HuH-7 (cell line): ENCODE measurements around the gene USF3.
A peak's percentile ranks its signal among the peaks of the same experiment; 100 is the strongest.
"Not testable (repeated sequence)": the region's sequence is repeated elsewhere in the genome, so short reads cannot be mapped to it uniquely, and the experiment has no call there.

Experiments used
- DNase-seq: peaks from one replicate; pipeline ENCODE4 v3.0.0; 2011; ENCODE audit warnings: low spot score

The USF3 gene

DNA sequence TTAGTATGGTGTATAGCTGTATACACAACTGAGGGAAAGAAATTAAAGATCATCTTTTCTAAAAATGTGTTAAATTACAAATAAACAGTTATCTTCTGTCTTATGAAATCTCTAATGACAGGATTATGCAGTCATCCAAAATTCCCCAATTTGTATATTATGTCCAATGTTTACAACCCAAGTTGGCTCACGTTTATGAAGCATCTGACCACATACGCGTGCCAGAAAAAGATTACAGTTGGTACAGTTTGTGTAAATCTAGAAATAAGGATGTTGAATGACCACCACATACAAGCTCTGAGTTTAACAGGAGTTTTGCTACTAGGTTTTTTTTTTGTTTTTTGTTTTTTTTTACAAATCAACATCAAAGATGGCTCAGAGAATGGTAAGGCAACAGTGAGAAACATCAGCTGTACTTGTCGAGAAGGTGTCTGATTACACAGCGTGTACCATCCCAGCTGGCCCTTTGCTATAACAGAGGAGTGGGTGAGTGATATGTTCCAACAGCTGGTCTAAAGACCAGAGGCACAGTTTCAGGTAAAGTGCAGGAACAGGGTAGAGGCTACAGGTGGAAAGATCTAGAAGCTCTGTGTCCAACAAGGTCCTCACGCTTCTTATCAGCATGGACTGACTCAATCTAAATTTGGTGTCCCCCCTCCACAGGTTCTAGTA, 47.1 kb downstream of the USF3 start:
- no peak for DNase-seq

DNA sequence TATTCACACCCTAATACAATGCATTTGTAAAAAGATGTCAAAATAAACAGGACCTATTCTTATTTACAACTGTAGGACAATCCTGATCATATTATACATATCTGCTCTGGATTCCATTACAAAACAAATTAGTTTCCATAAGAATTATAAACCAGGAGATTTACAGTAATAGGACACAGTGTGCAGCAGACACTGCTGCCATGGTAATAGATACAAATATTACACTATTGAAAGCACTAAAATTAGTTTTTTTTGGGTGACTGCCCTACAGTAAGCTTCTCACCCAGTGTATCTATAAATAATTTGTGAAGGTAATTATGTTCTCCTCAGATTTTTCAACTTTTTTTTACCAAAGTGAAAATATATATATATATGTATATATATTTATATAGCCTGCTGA, 47.9 kb downstream of the USF3 start:
- DNase-seq: no peak

DNA sequence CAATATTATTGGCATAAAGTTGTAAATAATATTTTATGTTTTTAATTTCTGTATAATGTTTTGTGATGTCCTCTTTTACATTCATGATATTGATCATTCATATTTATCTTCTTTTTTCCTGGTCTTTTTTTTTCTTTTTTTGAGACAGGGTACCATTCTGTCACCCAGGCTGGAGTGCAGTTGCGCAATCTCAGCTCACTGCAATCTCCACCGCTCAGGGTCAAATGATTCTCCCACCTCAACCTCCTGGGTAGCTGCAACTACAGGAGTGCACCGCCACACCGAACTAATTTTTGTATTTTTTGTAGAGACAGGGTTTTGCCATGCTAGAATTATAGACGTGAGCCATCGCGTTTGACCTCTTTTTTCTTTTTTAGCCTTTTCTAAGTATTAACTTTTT, 52.9 kb downstream of the USF3 start:
- DNase-seq: no peak

DNA sequence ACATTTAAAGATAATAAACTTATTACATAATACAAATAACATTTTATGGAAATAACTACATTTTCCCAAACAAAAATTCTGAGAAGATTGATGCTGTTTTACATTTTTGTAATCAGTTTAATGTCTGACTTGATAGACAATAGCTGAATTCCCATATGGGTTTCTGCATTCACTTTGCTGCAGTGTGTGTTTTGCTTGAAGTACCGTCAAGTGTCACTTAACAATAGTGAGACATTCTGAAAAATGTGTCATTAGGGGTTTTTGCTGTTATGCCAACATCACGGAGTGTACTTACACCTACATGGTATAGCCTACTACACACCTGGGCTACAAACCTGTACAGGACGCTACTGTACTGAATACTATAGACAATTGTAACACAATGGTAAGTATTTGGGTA, 57.5 kb downstream of the USF3 start:
- no peak for DNase-seq

DNA sequence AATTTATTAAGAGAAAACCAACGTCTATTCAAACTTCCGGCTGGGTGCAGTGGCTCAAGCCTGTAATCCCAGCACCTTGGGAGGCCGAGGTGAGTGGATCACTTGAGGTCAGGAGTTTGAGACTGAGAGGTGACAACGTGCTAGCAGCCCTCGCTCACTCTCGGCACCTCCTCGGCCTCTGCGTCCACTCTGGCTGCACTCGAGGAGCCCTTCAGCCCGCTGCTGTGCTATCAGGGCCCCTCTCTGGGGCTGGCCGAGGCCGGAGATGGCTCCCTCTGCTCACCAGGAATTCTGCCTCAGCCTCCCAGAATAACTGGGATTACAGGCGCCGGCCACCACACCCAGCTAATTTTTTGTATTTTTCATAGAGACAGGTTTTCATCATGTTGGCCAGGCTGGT, 58.7 kb downstream of the USF3 start:
- DNase-seq: no peak

DNA sequence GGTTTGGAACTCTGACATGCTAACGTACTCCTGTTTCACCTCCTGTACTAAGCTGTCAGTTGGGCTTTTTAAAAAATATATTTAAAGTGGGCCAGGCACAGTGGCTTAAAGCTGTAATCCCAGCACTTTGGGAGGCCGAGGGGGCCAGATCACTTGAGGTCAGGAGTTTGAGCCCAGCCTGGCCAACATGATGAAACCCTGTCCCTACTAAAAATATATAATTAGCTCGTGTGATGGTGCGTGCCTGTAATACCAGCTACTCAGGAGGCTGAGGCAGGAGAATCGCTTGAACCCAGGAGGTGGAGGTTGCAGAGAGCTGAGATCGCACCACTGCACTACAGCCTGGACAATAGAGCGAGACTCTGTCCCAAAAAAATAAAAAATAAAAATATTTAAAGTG, 60.4 kb downstream of the USF3 start:
- not testable (repeated sequence) for DNase-seq

DNA sequence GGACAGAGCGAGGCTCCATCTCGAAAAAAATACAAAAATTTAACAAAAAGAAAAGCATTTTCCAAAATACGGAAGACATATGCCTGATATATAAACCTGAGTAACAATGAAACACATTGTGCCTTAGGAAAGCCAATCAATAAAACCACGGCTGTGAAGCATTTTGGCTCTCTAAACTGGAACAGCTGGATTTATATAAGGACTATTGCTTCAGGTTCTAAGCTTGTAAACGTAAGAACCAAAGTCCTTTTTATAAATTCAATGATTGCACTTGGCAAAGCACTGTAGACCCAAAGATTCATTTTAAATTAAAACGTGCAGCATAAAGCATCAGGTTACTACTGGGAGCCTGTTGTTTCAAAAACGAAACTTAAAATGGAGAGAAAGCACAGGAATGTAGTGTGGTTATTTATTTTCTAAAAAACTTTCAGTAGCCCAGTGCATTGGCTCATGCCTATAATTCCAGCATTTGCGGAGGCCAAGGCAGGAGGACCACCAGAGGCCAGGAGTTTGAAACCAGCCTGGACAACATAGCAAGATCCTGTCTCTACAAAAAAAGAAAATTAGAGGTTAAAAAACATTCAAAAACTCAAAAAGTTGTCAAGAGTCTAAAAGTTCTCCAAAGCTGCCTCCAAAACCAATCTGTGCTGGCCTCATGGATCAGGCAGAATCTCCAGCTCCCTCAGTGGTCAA, 61.5 kb downstream of the USF3 start:
- no peak for DNase-seq

DNA sequence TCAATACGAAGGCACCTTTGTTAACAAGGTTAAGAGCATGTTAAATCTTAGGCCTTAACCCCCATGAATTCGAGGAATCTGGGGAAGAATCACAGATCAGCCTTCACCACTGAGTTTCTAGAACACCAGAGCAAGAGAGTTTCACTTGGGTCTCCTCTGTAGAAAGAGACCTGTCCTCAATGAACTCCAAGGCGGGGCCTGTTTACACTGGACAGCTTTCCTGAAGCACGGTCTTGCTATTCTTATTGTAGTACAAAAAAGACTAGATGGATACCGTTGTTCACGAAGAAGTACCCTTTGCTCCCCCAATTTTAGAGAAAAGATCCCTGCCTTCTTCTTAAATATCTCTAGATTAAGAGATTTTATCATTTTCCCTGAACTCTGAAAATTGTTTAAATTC, 64.9 kb downstream of the USF3 start:
- peak; percentile 39 for DNase-seq

DNA sequence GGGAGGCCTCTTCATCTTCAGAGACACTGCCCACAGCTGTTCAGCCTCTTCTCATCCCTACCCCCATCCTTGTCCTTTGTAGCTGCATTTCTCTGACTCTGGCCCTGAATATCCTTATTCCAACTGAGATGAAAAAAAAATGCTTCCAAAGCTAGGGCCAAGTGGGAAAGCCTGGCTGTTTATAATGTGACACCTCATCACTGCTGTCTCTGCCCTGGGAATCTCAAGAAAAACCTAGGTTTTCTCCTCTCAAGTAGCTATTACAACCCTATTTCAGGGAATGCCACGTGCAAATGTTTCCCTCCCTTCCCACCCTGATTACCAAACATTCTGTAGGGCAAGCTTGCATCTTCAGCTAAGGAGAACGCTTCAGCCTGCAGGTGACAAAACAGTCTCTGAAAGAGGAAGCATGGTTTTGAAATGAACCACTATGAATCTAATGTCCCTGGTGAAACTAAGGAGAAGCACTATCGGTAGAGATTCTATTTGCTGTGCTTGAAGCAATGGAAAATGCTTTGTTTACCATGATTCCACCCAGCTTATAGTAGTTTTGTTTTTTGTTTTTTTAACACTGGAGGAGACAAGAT, 65.4 kb downstream of the USF3 start:
- DNase-seq: no peak

DNA sequence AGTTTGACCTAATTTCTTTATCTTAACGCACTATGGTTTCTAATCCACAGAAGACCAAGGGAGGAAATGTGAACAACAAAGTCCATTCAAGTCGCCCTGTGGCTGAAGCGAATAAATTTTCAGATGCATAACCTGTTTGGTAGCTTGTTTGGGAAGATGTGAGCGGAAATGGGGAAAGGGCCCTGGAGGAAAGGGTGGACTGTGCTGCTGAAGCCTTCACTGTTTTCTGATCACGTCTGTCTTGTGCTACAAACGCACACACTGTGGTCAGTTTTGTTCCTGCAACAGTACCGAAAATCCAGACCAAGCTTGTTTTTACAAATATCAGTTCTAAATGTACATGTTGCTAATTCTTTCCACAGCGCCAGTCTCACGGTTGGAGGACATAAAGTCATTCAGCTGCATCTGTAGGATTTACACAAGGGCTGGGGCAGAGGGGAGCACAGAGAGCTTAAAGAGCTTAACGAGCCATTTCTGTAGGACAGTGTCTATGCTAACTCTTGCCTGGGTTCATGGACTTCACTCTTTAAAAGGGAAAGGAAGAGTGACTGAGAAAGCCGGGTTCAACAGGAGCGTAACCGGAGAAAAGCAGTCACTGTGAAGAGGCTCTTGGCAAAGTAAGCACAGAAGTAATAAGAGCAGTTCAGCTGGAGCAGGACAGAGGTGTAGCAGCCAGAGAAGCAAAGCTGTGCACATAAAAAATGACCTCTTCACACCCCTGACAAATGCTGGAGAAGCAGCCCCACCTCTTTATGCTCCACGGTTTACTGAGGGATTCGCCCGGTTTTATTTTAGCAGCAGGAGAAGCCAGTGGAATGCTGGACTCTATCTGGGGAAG, 66.6 kb downstream of the USF3 start:
- DNase-seq: no peak

DNA sequence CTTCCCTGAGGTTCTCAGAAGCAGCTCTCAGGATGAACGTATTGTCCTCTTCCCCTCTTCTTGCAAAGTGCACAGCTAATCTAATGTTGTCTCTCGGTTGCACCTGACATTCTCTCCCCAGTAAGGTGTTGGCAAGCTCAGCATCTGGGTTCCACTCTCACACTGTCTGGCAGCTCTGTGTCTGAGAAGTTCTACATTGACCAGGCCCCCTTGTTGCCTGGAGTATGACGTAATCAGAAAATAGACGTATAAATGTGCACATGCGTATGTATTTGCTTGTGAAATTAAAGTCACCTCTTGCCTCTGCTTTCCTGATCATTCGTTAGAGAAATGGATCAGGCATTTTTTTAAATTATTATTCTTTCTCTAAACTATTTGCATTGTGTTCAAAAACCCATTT, 67.7 kb downstream of the USF3 start:
- no peak for DNase-seq

DNA sequence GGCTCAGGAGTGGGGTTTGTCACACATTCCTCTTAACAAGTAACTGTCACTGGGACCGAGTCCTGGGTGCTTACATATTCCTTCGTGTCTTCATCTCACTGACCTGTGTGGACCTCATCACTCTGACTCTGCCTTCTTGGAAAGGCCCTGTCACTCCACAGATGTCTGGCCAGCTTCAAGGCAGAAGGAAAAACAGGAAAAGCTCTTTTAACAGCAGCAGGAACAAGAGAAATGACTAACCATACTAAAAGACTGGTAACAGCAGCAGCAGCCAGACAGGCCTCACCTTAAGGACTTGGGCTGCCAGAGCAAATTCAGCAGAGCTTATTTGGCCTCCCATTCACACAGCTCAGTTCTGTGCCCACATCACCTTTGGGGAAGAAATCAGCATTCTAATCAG, 68.1 kb downstream of the USF3 start:
- no peak for DNase-seq

DNA sequence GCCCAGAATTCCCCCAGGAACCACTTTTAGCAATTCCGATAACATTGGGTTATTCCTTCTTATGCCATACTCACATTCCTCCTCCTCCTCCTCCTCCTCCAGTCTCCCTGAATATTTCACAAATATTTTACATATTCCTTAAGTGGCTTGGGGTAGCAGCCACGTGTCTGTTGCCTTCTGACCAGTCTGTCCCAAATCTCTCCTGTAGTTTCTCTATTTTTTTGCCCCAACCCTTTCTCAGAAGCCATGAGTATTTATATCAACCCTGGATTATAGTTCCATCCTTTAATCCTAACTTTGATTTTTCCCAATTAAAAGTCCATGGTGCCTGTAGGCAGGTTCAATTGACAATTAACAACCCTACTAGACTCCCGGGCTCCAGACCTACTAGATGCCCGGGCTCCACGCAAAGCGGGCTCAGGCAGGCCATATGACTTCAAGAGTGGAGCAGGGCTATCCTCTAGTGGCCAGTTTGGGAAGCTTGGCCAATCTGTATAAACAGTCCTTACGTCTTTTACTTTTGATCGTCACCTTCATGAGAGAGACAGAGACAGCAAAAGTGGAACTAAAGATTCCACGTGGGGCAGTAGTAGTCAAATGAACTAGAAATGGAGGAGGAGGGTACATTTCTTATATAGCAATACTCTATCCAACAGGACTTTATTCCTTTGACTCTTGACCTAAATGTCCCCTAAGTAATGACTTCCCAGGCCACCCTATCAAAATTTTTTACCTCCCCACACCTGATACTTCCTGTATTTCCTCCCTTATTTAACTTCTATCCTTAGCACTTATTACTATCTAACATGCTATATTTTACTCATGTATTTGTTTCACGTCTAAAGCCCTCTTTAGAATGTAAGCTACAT, 69.7 kb downstream of the USF3 start:
- DNase-seq: peak; percentile 78

DNA sequence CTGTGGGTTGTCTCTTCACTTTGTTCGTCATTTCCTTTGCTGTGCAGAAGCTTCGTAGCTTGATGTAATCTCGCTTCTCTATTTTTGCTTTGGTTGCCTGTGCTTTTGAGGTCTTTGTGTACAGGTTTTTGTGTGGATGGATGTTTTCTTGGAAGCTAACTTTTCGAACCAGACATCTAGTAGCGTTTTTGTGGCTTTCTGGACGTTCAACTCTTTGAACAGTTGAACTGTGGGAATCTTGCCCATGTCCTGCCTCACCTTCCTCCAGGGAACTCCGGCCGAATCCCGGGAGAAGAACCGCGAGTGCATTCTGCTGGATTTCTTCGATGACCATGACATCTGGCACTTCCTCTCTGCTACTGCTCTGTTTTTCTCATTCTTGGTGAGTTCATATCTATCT, 70.6 kb downstream of the USF3 start:
- no peak for DNase-seq

DNA sequence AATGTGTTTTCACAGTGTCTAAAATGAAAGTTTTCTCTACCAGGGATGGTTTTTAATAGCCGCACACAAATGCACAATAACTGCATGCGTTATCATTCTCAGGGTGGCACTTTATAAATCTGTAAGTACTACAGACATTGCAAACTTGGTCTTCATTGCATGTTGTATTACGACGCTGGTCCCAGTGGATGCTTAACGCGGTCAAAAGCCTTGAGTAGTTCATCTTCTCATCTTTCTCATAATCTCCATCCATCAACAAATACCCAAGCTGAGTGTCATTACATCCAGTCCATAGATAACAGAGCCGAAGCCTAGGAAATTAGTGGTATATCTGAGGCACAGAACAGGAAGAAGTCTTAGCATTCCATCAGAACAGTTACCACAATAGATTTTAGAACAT, 72.6 kb downstream of the USF3 start:
- no peak for DNase-seq

DNA sequence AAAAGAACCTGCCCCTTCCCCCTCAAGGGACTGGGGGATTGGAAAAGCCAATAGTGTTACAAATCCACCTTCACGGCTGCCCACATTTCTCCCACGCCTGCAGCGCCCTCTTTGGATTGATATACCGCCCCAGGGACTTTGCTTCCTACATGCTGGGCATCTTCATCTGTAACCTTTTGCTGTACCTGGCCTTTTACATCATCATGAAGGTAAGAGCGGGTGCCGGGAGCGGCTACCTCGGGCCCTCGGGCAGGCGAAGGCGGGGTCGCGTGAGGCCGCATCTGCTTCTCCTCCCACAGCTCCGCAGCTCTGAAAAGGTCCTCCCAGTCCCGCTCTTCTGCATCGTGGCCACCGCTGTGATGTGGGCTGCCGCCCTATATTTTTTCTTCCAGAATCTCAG, 73.1 kb downstream of the USF3 start:
- DNase-seq: no peak

DNA sequence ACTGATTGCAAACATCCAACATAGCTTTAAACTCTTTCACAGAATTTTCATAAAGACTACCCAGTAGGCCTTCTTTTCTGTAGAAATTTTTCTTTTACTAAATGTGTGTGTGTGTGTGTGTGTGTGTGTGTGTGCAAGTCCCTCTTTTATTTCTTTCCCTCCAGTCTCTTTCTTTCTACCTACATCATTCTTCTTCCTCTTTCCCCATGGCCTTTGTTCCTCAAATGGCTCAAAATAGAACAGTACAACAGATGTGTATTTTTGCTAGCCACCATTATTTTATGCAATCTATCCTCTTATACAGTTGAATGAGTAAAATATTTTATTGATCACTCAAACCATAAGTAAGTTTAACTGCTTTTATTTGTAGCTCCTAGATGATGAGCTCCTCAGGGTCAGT, 76.4 kb downstream of the USF3 start:
- no peak for DNase-seq

DNA sequence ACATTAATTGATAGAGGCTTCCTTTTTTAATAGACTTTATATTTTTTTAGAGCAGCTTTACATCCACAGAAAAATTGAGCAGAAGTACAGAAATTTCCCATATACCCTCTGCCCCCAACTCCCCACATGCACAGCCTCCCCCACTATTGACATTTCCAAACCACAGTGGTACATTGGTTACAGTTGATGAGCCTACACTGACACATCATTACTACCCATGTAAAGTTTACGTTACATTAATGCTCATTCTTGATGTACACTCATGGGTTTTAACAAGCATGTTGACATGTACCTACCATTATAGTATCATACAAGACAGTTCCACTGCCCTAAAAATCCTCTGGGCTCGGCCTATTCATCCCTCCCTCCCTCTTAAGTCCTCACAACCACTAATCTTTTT, 78.7 kb downstream of the USF3 start:
- no peak for DNase-seq

DNA sequence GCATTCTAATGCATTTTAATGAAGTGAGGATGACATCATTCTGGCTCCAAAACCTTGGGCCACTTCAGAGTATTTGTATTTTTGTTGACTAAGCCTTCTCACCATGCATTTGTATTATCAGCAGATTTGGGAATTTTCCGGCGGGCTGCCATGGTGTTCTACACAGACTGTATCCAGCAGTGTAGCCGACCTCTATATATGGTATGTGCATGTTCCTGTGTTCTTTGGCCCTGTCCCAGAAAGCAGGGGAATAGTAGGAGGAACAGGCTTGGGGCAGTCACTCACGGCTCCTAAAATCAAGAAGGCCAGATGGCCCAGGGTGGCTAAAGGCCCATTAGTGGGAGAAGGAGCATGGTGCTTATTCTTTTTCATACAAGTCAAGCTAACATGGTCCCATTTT, 80.5 kb downstream of the USF3 start:
- DNase-seq: no peak

DNA sequence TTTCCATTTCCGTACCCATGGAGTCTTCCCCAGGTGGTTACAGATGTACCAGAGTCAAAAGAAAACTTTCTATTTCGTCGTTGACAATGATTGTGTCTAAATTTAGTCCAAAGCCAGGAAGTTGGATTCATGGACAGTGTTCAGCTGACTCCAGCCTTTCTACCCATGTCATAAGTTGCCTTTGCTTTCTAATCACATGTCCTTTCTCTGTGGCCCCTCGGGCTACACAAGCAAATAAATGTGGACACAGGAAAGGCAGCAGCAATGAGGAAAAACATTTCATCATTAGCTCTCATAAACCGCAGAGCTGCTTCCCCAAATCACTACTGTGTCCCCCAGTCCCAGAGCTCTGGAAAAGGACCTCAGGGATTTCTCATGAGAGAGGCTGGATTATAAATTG, 82.0 kb downstream of the USF3 start:
- DNase-seq: no peak

DNA sequence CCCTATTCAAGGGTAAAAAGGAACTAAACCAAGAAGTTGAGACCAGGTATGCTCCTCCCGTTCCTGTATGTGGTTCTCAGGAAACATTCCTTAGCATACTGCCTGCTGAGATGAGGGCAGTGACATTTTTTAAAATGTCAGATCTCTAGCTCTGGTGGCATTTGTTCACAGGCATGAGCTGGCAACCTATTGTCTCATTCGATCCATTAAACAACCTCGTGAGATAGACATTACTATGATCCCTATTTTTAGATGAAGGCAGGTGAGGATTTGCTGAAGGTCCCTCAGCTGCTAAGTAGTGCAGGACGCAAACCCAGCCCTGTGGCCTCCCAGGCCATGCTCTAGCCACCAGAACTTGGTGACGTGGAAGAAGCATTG, 89.2 kb downstream of the USF3 start:
- DNase-seq: no peak
